Fibroblast of skin of back (primary cell): ENCODE data around the gene NFX1.
"Not testable (repeated sequence)": the region's sequence is repeated elsewhere in the genome, so short reads cannot be mapped to it uniquely, and the experiment has no call there.

Experiments
- DNase-seq: peaks from one replicate; pipeline ENCODE4 v3.0.0-alpha.2; 2013

NFX1 gene

DNA sequence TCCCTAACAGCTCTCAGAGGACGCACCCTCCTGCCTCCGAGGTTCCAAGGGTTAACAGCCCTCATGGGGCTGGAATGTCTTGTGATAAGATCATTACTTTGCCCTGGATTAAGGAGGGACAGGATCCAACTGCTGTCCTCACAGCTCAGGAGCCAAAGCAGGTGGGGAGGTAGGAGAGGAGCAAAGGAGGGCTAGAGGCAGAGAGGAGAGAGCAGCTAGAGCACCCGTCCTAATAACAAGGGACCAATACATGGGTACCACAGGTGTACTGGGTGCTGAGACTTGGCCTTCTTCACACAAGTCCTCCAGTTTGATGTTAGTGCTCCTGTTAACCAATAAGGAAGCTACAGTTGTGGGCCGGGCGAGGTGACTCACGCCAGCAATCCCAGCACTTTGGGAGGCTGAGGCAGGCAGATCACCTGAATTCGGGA, 102.3 kb downstream of the NFX1 start:
- not testable (repeated sequence) for DNase-seq

GRCh38 chr9:33393581-33393980, 103.3 kb downstream of the NFX1 start:
- no peak for DNase-seq

DNA sequence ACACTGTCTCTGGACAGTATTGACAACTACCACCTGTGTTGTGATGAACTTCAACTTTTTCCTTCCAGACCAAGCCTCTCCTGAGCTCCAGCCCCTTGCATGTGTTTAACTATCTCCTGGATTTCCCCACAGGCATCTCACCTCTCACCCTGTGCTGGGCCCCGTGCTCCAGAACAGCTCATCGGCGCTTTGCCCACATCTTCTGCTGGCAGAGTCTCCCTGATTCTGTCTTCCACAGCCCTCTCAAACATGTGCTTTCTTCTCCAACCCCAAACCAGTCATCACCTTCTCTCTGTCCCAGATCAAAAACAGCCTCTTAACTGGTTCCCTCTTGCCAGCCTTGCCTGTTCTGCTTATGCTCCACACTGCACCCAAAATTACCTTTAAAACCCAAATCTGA, 103.7 kb downstream of the NFX1 start:
- DNase-seq = not testable (repeated sequence)

GRCh38 chr9:33395159-33395879, 105.0 kb downstream of the NFX1 start:
- not testable (repeated sequence) for DNase-seq

DNA sequence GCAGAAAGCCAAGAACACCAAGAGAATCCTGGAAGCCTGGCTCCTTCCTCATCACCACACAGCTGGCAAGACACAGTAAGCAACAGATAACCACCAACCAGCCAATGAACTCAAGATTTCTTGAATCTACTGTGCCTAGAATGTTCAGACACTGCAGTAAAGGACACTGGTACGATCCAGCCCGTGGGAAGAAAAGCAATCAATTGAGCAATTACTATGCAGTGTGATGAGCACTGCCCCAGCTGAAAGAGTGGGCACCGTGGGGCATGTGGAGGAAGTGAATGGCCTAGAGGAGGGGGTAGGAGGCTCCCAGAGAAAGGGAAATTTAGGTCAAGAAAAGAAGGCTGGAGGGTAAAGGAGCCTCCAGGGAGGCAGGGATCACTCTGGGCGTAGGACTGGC, 107.5 kb downstream of the NFX1 start:
- DNase-seq = not testable (repeated sequence)

GRCh38 chr9:33399047-33399446, 108.7 kb downstream of the NFX1 start:
- not testable (repeated sequence) for DNase-seq

GRCh38 chr9:33401809-33402208, 111.5 kb downstream of the NFX1 start:
- DNase-seq = not testable (repeated sequence)

GRCh38 chr9:33402371-33402770, 112.1 kb downstream of the NFX1 start, which contains the start of gene AQP7:
Gene AQP7 (minus strand): TSS chr9:33402568. CDS start chr9:33401262, 1,306 bp downstream.
- DNase-seq = not testable (repeated sequence)

DNA sequence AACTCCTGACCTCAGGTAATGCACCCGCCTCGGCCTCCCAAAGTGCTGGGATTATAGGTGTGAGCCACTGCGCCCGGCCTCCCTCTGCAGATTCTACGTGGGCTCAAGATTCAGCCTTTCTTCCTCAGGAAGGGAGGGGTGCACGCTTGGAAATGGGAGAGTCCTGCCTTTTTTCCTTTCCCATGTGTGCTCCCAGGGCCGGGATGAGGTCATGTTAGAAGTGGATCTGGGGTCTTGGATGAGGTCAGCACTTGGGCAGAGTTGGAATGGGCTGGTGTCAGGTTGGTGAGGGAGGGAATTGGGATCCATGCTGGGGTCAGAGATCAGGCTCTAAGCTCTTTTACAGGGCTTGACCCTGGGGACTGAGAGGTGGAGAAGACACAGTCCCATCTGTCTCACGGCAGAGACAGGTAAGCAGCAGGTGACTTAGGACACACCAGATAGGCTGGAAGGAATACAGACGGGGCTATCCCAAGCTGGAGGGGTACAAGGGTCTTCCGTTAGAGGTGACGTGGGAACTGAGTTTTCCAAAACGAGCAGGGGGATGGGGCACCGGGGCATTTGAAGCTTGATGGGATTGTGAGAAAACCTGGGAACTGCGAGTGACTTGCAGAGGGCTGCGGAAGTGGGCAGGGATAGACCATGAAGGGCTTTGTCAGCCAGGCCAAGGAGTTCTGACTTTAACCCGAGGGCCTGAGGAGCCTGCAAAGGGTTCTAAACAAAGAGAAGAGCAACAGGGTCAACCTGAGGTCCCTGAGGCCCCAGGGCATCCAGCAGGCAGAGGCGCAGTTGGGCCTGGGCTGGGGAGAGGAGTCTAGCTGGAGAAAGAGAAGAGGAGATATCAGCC, 113.8 kb downstream of the NFX1 start:
- DNase-seq = no peak

GRCh38 chr9:33404788-33405362, 114.6 kb downstream of the NFX1 start:
- DNase-seq = no peak

DNA sequence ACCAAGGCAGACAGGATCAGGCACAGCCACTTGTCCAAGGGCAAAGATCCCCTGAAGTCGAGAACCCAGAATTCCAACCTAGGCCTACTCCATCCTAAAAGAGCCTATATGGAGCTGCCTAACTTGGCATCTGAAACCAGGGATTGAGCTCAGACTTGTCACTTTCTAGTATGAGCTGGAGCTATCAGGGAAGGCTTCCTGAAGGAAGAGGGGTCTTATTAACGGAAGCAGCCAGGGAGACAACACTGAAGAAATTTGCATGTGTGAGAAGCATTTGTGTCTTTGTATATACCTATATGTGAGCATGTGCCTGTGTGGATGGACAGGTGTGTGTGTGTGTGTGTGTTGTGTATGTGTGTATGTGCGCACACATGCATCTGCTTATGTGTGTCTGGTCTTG, 116.7 kb downstream of the NFX1 start:
- DNase-seq = no peak

- no peak for DNase-seq
Measured at GRCh38 chr9:33408087-33408486, 117.8 kb downstream of the NFX1 start.

DNA sequence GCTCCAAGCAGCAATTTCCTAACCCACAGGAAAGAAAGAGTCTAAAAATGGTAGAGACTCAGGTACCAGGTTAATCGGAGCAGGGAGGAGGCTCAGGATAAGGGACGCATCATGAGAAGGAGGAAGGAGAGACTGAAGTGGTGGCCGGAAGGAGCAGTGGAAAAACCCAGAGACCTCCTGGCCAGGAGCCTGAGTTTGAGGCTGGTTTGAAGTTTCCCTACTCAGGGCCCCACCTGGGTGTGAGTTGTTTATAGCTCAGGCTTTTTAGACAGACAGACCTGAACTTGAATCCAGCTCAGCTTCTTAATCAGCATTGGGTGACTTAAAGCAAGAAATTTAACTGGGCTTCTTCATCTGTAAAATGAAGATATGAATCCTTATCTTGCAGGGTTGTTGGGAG, 124.0 kb downstream of the NFX1 start:
- DNase-seq = no peak

DNA sequence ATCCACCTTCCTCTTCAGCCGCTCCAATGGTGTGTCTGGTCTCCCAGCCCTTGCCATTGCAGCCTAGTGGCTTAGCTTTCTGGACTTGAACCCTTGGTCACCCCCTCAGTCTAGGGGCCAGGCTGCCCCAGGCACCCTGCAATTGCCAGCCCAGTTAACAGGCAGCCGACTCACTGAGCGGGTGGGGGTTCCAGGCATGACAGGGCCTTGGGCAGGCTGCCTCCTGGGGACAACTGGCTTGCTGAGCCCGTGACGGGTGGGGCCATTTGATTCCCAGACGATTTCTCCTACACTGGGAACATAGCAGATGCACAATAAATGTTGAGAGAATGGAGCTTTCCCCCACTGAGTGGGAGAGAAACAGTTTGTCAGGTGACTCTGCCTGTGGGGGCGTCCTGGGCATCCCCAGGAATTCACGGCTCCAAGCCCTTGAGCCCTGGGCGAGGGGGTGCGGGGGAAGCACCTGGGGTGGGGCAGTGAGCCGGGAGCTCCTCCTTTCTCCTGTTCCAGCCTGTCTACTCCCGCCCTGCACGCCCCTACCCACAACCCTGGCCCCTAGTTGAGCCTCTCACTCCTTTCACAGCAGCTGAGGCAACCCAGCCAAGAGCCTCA, 124.7 kb downstream of the NFX1 start:
- no peak for DNase-seq

- peak; percentile 30 for DNase-seq
Measured at GRCh38 chr9:33415501-33416038, 125.3 kb downstream of the NFX1 start.

DNA sequence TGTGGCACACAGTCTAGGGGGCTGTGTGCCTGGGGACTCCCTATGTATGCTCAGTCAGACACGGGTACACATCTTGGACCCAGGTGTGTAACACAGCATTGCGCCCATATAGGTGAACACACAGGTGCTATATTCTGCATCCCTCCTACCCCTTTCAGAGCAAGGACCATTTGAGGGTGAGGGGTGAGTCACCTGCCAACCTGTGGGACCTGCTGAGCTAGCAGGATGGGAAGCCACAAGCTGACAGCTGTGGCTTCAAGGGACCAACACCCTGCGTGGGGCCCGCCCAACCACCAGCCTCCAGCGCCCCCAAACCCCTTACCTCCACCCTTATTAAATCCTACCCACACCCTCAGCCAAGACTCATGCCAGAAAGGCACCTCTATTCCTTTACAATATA, 126.7 kb downstream of the NFX1 start:
- DNase-seq = no peak

DNA sequence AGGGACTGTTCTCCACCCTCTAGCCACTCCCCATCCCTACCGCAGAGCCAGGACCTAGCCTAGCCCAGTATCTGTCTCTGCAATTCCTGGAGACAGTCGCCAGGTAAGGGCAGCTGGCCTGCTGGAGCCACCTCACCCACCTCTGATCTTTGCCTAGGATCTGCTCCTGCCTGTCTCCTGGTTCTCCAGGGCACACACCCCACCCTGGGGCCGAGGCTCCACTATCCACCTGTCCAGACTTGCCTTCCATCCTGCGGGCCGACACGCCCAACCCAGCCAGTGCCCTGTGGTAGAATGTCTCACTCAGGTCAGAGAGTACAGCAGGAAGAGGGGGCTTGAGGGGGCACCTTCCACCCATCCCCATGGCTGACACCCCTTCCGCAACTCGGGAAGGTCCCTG, 127.8 kb downstream of the NFX1 start:
- no peak for DNase-seq

GRCh38 chr9:33419708-33420303, 129.5 kb downstream of the NFX1 start:
- DNase-seq = no peak
